ENCODE measurements around the gene ELMOD3.

GRCh38 chr2:85405201-85406059, 50.9 kb downstream of the ELMOD3 start:
- no peak for TF ChIP-seq CTCF (tag by site-specific recombination; IDR thresholded peaks at IDR 0.05)
- no peak for TF ChIP-seq YY1 (tag by site-specific recombination; IDR thresholded peaks at IDR 0.05)
- TF ChIP-seq ZFP3 (tag by site-specific recombination; IDR thresholded peaks at IDR 0.05; ENCODE audit: low read depth), result no peak
- no peak for TF ChIP-seq ZNF302 (tag by site-specific recombination; IDR thresholded peaks at IDR 0.05; ENCODE audit: low read depth)
- TF ChIP-seq PRDM1 (tag by site-specific recombination; IDR thresholded peaks at IDR 0.05), result 0 out of 2 replicates have a peak, but pooled peaks have one; percentile 7
- no peak for TF ChIP-seq ZFP37 (tag by site-specific recombination; IDR thresholded peaks at IDR 0.05)
- no peak for TF ChIP-seq REPIN1 (tag by site-specific recombination; IDR thresholded peaks at IDR 0.05; ENCODE audit: low read depth)
- TF ChIP-seq ZSCAN30 (tag by site-specific recombination; IDR thresholded peaks at IDR 0.05), result no peak
- no peak for TF ChIP-seq ZNF155 (tag by site-specific recombination; IDR thresholded peaks at IDR 0.05)
- TF ChIP-seq ZNF426 (tag by site-specific recombination; IDR thresholded peaks at IDR 0.05), result no peak
- TF ChIP-seq ZNF138 (tag by site-specific recombination; IDR thresholded peaks at IDR 0.05; ENCODE audit: borderline replicate concordance), result no peak
- no peak for TF ChIP-seq INSM2 (tag by site-specific recombination; IDR thresholded peaks at IDR 0.05)
- TF ChIP-seq ZNF274 (IDR thresholded peaks at IDR 0.05; ENCODE audit: low read length), result no peak
- TF ChIP-seq ZNF274 (tag by site-specific recombination; IDR thresholded peaks at IDR 0.05; ENCODE audit: borderline replicate concordance), result no peak

All from HEK293 (cell line).